ENCODE results near the gene SFMBT2. TPM values are rescaled to one million over a fixed set of nuclear protein-coding genes. Genes with fewer than 3 reads are reported as not detected.

Gene SFMBT2
- total and polyA plus RNA-seq, 2 of the 13 experiments (the other 11 are each of a cell fraction or from before 2014, with no cell fraction given) = 0.01 to 0.02 TPM

DNA sequence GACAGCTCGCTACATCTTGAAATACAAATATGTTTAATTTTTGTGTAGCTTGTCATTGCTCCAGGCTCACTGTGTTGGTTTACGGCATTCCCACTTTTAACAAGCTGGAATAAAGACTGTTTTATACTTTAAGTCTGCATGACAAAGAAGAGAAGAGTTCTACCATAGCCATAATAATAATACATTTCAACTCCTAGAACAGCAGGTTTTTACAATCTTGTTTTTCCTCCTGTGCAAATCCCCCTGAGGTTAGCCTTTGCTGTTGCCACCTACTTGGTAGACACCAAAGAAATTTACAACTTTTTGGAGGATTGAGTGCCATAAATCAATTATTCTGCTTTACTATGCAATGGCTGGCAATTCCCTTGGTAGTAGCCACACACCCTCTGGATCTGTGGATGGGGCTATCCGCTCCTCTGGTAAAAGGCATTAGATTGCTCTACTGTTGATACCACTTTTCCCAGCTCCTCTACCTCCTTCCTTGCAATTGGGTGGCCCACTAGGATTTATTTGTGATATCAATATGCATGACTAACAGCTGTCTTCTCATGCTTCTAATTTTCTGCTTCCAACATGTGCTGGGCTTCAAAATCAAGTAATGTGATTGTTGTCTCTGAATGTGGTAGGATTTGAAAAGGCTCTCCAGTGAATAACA lies 60.2 kb downstream of the SFMBT2 start:
- ATAC-seq (no peak), FAIRE-seq (no peak), DNase-seq (ENCODE audit: low spot score) (no peak)
- no peaks in the 10 kb centered on the region for H3K4me1 ChIP-seq (ENCODE audit: insufficient read depth, low read length)
- no peaks in the 10 kb centered on the region for H3K36me3 ChIP-seq (replicated peaks in 1 of 2; ENCODE audit: control insufficient read depth in 1 of 2, insufficient read depth in 2 of 2, low read length in 2 of 2)
- no peaks in the 10 kb centered on the region for H4K20me1 ChIP-seq (ENCODE audit: insufficient read depth, low read length)
- H3K9me3 ChIP-seq (ENCODE audit: low read length) = no peaks in the 10 kb centered on the region
- H3K27me3 ChIP-seq (ENCODE audit: control insufficient read depth in 1 of 2, insufficient read depth in 2 of 2, low read length in 2 of 2) = peaks cover 0 to 4% of the 10 kb centered on the region in 2 experiments; a peak in 2 of 5 replicates
- no peak overlapping the region for H2AFZ ChIP-seq (ENCODE audit: low read length)
- H3K9ac ChIP-seq (ENCODE audit: insufficient read depth, low read depth, low read length) = no peak overlapping the region
- in situ Hi-C loops (cut with HindIII; ENCODE audit: extremely low pct_ligation_motif_present, low pct_unique_long_range_greater_than_20kb) (no loop called here), intact Hi-C loops (cut with micrococcal nuclease; ENCODE audit: unreplicated experiment) (no loop called here)
- TF ChIP-seq ZNF512 (CRISPR knock-in tag; IDR thresholded peaks at IDR 0.05) (no peak), ZFYVE20 (CRISPR knock-in tag; IDR thresholded peaks at IDR 0.05; ENCODE audit: borderline replicate concordance, low read depth) (no peak), LBX2 (CRISPR knock-in tag; IDR thresholded peaks at IDR 0.05; ENCODE audit: borderline replicate concordance) (no peak), ZNF232 (CRISPR knock-in tag; IDR thresholded peaks at IDR 0.05; ENCODE audit: borderline replicate concordance) (no peak), CBFB (CRISPR knock-in tag; IDR thresholded peaks at IDR 0.05) (no peak), ZNF746 (CRISPR knock-in tag; IDR thresholded peaks at IDR 0.05) (no peak), ZBTB26 (CRISPR knock-in tag; IDR thresholded peaks at IDR 0.05; ENCODE audit: borderline replicate concordance) (no peak), KDM5A (IDR thresholded peaks at IDR 0.05; ENCODE audit: borderline replicate concordance, low read length) (no peak), ZNF816 (CRISPR knock-in tag; IDR thresholded peaks at IDR 0.05; ENCODE audit: borderline replicate concordance) (no peak)
- no TSS peak for BruUV-seq (replicated peaks)
- ChIA-PET POLR2A (no interaction called here), CTCF (ENCODE audit: low intra/inter-chr PET ratio, low total read pairs) (no interaction called here)
- no peaks in the 10 kb centered on the region for H3K79me2 ChIP-seq (ENCODE audit: insufficient read depth, low read length)
- no peak overlapping the region for H3K4me2 ChIP-seq (ENCODE audit: low read depth, low read length)
- no peak overlapping the region for H3K27ac ChIP-seq (ENCODE audit: extremely low read length, insufficient read depth, low read length)
- no peak overlapping the region for H3K4me3 ChIP-seq (replicated peaks in 1 of 3; ENCODE audit: insufficient read depth in 1 of 3, low read depth in 2 of 3, low read length in 3 of 3)
- WGBS (ENCODE audit: low lambda C conversion rate) = 58% methylated on average over 3 of the region's 3 CpGs

Data from HepG2 (cell line).